ENCODE measurements around the gene ZNF22. TPM values are rescaled to one million over a fixed set of nuclear protein-coding genes. Genes with fewer than 3 reads are reported as not detected.
A peak's percentile ranks its signal among the peaks of the same experiment; 100 is the strongest.

ZNF22 gene
- total and polyA plus RNA-seq, 2 experiments from 2014 or later = 25.9 to 32.2 TPM

DNA sequence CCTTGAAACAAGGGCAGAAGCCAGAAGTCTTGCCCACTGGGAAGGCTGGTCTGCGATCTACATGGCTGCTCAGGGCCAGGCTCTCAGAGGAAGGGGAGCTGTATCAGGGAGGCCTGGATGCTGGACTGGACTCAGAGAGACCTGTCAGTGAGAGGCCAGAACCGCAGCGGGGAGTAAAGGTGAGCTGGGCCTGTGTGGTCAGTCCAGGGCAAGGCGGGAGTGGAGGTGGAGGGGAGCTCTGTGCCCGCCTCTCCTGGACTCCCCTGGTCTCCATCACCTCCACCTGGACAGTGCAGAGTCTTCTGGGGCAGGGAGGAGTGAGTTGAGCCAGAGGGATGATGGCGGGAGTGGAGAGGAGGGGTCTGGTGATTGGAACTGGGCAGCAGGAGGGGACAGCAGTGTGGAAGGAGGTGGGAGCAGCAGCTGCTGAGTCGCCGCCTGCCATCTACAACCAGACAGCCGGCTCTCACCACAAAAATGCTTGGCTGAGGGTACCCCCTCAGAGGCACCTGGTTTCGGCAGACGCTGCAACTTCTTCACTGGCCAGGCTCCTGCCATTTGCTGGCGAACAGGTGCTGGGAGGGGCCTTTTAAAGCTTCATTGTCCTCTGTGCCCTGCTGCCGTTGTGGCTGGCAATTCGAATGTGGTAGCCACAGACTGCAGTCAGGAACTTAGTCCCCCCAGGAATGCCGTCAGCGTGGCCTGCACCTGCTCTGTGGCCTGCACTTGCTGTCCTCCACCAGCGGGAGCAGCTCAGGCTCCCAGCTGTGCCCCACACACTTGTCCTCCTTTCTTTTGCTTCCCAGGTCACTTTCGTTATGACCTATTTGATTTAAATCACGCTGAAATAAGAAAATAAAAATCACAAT is 37.6 kb upstream of the ZNF22 start:
- Histone ChIP-seq H3K4me1 (ENCODE audit: insufficient read depth) (peaks cover 71% of the 10 kb centered on the region), H2AFZ (no peak overlapping the region), H3K27me3 (no peaks in the 10 kb centered on the region), H3K79me2 (peaks cover 20% of the 10 kb centered on the region), H3K9me3 (ENCODE audit: low read depth) (no peaks in the 10 kb centered on the region), H3K4me3 (no peak overlapping the region), H4K20me1 (ENCODE audit: insufficient read depth, poor library complexity, severe bottlenecking) (no peaks in the 10 kb centered on the region), H3K27ac (peak overlapping the region; percentile 93), H3K9me2 (replicated peaks; ENCODE audit: insufficient read depth) (no peaks in the 10 kb centered on the region), H3K4me2 (peak overlapping the region; percentile 70), H3K36me3 (replicated peaks; ENCODE audit: insufficient read depth, low read depth) (no peaks in the 10 kb centered on the region)
- WGBS (ENCODE audit: low lambda C conversion rate, missing lambda C conversion rate) = 83% methylated on average over 19 of the region's 19 CpGs
- DNase-seq (ENCODE audit: low spot score) = no peak
- TF ChIP-seq EZH2 (IDR thresholded peaks at IDR 0.05; ENCODE audit: borderline replicate concordance) (no peak), EZH2phosphoT487 (IDR thresholded peaks at IDR 0.05; ENCODE audit: low read depth, severe bottlenecking, unreplicated experiment) (no peak)
- TF ChIP-seq, protein P1, sequence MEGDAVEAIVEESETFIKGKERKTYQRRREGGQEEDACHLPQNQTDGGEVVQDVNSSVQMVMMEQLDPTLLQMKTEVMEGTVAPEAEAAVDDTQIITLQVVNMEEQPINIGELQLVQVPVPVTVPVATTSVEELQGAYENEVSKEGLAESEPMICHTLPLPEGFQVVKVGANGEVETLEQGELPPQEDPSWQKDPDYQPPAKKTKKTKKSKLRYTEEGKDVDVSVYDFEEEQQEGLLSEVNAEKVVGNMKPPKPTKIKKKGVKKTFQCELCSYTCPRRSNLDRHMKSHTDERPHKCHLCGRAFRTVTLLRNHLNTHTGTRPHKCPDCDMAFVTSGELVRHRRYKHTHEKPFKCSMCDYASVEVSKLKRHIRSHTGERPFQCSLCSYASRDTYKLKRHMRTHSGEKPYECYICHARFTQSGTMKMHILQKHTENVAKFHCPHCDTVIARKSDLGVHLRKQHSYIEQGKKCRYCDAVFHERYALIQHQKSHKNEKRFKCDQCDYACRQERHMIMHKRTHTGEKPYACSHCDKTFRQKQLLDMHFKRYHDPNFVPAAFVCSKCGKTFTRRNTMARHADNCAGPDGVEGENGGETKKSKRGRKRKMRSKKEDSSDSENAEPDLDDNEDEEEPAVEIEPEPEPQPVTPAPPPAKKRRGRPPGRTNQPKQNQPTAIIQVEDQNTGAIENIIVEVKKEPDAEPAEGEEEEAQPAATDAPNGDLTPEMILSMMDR (IDR thresholded peaks at IDR 0.05; ENCODE audit: poor library complexity) = peak; percentile 24

DNA sequence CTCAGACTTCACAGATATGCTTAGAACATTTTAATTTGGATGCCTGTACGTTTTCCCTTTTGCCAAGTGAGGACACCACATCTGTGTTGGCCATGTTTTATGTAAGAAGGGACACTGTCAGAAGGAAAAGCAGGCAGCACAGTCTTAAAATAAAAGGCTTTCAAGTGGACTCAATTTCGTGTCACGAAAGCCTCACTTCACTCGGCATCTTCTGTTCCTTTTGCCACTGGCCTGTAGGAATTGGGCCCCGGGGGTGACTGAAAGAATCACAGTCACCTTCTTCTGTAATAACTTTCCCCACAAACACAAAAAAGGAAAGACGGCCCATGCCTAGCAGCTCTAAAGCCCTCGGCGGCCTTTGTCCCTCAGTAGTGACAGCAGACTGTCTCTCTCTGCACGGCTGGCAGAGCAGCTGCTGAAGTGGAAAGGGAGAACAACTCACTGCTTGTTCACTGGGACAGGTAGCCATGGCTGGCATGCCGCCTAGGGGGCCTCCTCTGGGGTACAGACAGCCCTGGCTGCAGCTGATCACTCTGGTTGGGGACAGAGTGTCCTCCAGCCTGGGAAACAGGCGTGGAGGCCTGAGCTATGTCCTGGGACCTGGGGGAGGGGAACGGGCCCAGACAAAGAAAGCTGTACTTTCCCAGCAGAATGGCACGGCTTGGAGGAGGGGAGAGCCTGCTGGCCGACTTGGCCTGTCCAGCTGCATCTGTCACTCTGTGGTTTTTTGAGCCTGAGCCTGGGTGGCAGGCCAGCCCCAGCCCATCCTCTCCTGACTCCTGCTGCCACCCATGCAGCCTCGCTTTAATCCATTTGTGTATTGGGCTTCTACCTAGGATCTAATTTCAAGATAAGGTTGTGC is 36.7 kb upstream of the ZNF22 start:
- WGBS (ENCODE audit: low lambda C conversion rate, missing lambda C conversion rate) = 43% methylated on average over 14 of the region's 15 CpGs
- H3K9me2 ChIP-seq (replicated peaks; ENCODE audit: insufficient read depth) = no peaks in the 10 kb centered on the region
- H3K27me3 ChIP-seq = no peaks in the 10 kb centered on the region
- H3K79me2 ChIP-seq = peaks cover 20% of the 10 kb centered on the region
- no peaks in the 10 kb centered on the region for H4K20me1 ChIP-seq (ENCODE audit: insufficient read depth, poor library complexity, severe bottlenecking)
- no peak overlapping the region for H3K4me3 ChIP-seq
- H3K36me3 ChIP-seq (replicated peaks; ENCODE audit: insufficient read depth, low read depth) = no peaks in the 10 kb centered on the region
- H3K9me3 ChIP-seq (ENCODE audit: low read depth) = no peaks in the 10 kb centered on the region
- peak overlapping the region; percentile 61 for H2AFZ ChIP-seq
- TF ChIP-seq, protein P1 (IDR thresholded peaks at IDR 0.05; ENCODE audit: poor library complexity) = no peak
- no peak for TF ChIP-seq EZH2phosphoT487 (IDR thresholded peaks at IDR 0.05; ENCODE audit: low read depth, severe bottlenecking, unreplicated experiment)
- TF ChIP-seq EZH2 (IDR thresholded peaks at IDR 0.05; ENCODE audit: borderline replicate concordance) = no peak
- DNase-seq (ENCODE audit: low spot score) = peak; percentile 62
- H3K27ac ChIP-seq = peak overlapping the region; percentile 93
- H3K4me1 ChIP-seq (ENCODE audit: insufficient read depth) = peaks cover 65% of the 10 kb centered on the region
- peak overlapping the region; percentile 70 for H3K4me2 ChIP-seq

DNA sequence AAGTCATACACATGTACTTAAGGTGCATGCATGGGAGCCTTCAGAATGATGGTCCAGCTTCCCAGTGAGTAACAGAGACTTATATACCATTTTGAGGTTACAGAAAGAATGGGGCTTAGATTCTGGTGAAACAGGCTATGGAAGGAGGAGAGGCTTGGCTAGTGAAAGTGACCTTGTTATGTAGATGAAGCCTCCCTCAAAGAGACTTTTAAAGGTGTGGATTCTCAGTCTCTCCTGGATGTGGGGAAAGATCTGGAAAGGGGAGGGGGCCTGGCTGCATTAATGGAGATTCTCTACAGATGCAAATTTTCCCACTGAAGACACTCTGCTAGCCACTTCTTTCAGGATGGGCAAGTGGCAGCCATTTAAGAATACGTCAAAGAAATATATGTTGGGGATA is 35.6 kb upstream of the ZNF22 start:
- H3K79me2 ChIP-seq = peaks cover 20% of the 10 kb centered on the region
- peaks cover 61% of the 10 kb centered on the region for H3K4me1 ChIP-seq (ENCODE audit: insufficient read depth)
- H3K9me2 ChIP-seq (replicated peaks; ENCODE audit: insufficient read depth) = no peaks in the 10 kb centered on the region
- no peak for TF ChIP-seq EZH2phosphoT487 (IDR thresholded peaks at IDR 0.05; ENCODE audit: low read depth, severe bottlenecking, unreplicated experiment)
- TF ChIP-seq EZH2 (IDR thresholded peaks at IDR 0.05; ENCODE audit: borderline replicate concordance) = no peak
- TF ChIP-seq, protein P1 (IDR thresholded peaks at IDR 0.05; ENCODE audit: poor library complexity) = no peak
- H3K4me3 ChIP-seq = no peak overlapping the region
- no peaks in the 10 kb centered on the region for H3K9me3 ChIP-seq (ENCODE audit: low read depth)
- no peak for DNase-seq (ENCODE audit: low spot score)
- H3K27ac ChIP-seq = peak overlapping the region; percentile 93
- no peak overlapping the region for H2AFZ ChIP-seq
- H3K27me3 ChIP-seq = no peaks in the 10 kb centered on the region
- no peaks in the 10 kb centered on the region for H3K36me3 ChIP-seq (replicated peaks; ENCODE audit: insufficient read depth, low read depth)
- no peak overlapping the region for H3K4me2 ChIP-seq
- H4K20me1 ChIP-seq (ENCODE audit: insufficient read depth, poor library complexity, severe bottlenecking) = no peaks in the 10 kb centered on the region
- WGBS (ENCODE audit: low lambda C conversion rate, missing lambda C conversion rate) = 95% methylated on average over 1 of the region's 1 CpG

Data from hepatocyte (in vitro differentiated cells).